PC-3 (cell line): ENCODE measurements around the gene ADCY3.

Experiments
- CTCF ChIP-seq: fragments of 300-600 bp; sonication (generic); conservative IDR thresholded peaks from 2 replicates; pipeline ENCODE4 v1.5.1; 2017; ENCODE audit warnings: antibody characterized with exemption, low read depth, mild to moderate bottlenecking, low read length
- EZH2 ChIP-seq: fragments of 300-600 bp; sonication (generic); IDR thresholded peaks from one replicate; pipeline ENCODE4 v1.6.1; 2017; ENCODE audit warnings: antibody characterized with exemption, mild to moderate bottlenecking, low read length; ENCODE audit not compliant: unreplicated experiment
- EZH2phosphoT487 ChIP-seq: fragments of 300-600 bp; sonication (generic); IDR thresholded peaks from 2 replicates; pipeline ENCODE4 v1.6.1; 2018; ENCODE audit warnings: mild to moderate bottlenecking, antibody characterized with exemption, low read length, borderline replicate concordance

GRCh38 chr2:24920098-24920808 lies at the start of gene ADCY3:
- TF ChIP-seq CTCF (no peak), EZH2 (no peak), EZH2phosphoT487 (no peak)
